HG02885 (cell line): ENCODE measurements around the gene PRM3.
A peak's percentile ranks its signal among the peaks of the same experiment; 100 is the strongest.

Experiments used
- ATAC-seq: cut with Tn5 transposase; IDR thresholded peaks from one replicate; pipeline ENCODE4 v1.9.1; 2021; ENCODE audit warnings: mild to moderate bottlenecking; ENCODE audit not compliant: unreplicated experiment, poor library complexity

Gene PRM3

GRCh38 chr16:11262915-11263314 is 10.5 kb downstream of the PRM3 start:
- no peak for ATAC-seq

- no peak for ATAC-seq
Measured at GRCh38 chr16:11260596-11260966, 12.8 kb downstream of the PRM3 start.

- ATAC-seq, result no peak
Measured at GRCh38 chr16:11259655-11260595, 13.5 kb downstream of the PRM3 start.

- ATAC-seq, result no peak
Measured at GRCh38 chr16:11258553-11259492, 14.6 kb downstream of the PRM3 start.

- ATAC-seq, result no peak
Measured at GRCh38 chr16:11257131-11257938, 16.1 kb downstream of the PRM3 start.

GRCh38 chr16:11256661-11257130 is 16.7 kb downstream of the PRM3 start:
- no peak for ATAC-seq

GRCh38 chr16:11255737-11256660 is 17.4 kb downstream of the PRM3 start, which contains the start of gene SOCS1:
SOCS1 (minus strand) TSS chr16:11256204; CDS start chr16:11255478, 726 bp downstream.
- peak; percentile 64 for ATAC-seq

- ATAC-seq, result peak; percentile 1
Measured at GRCh38 chr16:11254913-11255736, 18.3 kb downstream of the PRM3 start.

- no peak for ATAC-seq
Measured at GRCh38 chr16:11253995-11254912, 19.2 kb downstream of the PRM3 start.

GRCh38 chr16:11253009-11253994 is 20.1 kb downstream of the PRM3 start:
- ATAC-seq, result no peak

- ATAC-seq, result no peak
Measured at GRCh38 chr16:11252482-11252931, 20.9 kb downstream of the PRM3 start.

- no peak for ATAC-seq
Measured at GRCh38 chr16:11251525-11252481, 21.6 kb downstream of the PRM3 start.

- no peak for ATAC-seq
Measured at GRCh38 chr16:11250786-11251524, 22.5 kb downstream of the PRM3 start.
